ENCODE measurements around the gene TLR9. TPM values are rescaled to one million over a fixed set of nuclear protein-coding genes. Genes with fewer than 3 reads are reported as not detected.

The TLR9 gene
- total RNA-seq, 2 experiments from 2014 or later, result 0.55 to 0.65 TPM

GRCh38 chr3:52236424-52236886 lies 11.0 kb upstream of the TLR9 start:
- POLR2A ChIA-PET, result no interaction called here
- DNase-seq, result no peak
- Mint-ChIP-seq H3K9me3 (no peaks in the 10 kb centered on the region), H3K4me3 (peak overlapping the region; percentile 24), H3K27me3 (no peaks in the 10 kb centered on the region), H3K36me3 (ENCODE audit: low read depth) (peaks cover 47% of the 10 kb centered on the region), H3K4me1 (peaks cover 80% of the 10 kb centered on the region), H3K27ac (peak overlapping the region; percentile 46)
- CTCF ChIA-PET, result interaction anchor here (3.1 to 9.6 kb wide), 4 partner anchors 13 to 102 kb away, joined by 10 to 84 read pairs (median 34); partner anchors contain the start of genes TLR9 and WDR82

- Mint-ChIP-seq H3K4me1 (peaks cover 70% of the 10 kb centered on the region), H3K36me3 (ENCODE audit: low read depth) (peaks cover 53% of the 10 kb centered on the region), H3K9me3 (no peaks in the 10 kb centered on the region), H3K27ac (no peak overlapping the region), H3K4me3 (no peak overlapping the region), H3K27me3 (no peaks in the 10 kb centered on the region)
- ChIA-PET POLR2A (no interaction called here), CTCF (interaction anchor here (0.8 to 9.6 kb wide), 8 partner anchors 8 to 177 kb away, joined by 3 to 84 read pairs (median 6); partner anchors contain the start of genes TLR9 and WDR82)
- DNase-seq, result no peak
These were observed 9.3 kb upstream of the TLR9 start for GRCh38 chr3:52234516-52235447.

- POLR2A ChIA-PET, result no interaction called here
- Mint-ChIP-seq H3K27ac (peak overlapping the region; percentile 57), H3K9me3 (no peaks in the 10 kb centered on the region), H3K27me3 (no peaks in the 10 kb centered on the region), H3K36me3 (ENCODE audit: low read depth) (peaks cover 55% of the 10 kb centered on the region), H3K4me3 (no peak overlapping the region), H3K4me1 (peaks cover 67% of the 10 kb centered on the region)
- DNase-seq, result no peak
- CTCF ChIA-PET, result interaction anchor here (0.8 to 9.6 kb wide), 7 partner anchors 9 to 104 kb away, joined by 3 to 84 read pairs (median 9); partner anchors contain the start of genes TLR9 and WDR82
These were observed 8.5 kb upstream of the TLR9 start for GRCh38 chr3:52233968-52234367.

- H3K9me3 Mint-ChIP-seq, result no peaks in the 10 kb centered on the region
- no peaks in the 10 kb centered on the region for H3K27me3 Mint-ChIP-seq
- H3K36me3 Mint-ChIP-seq (ENCODE audit: low read depth), result peaks cover 52% of the 10 kb centered on the region
- CTCF ChIA-PET, result interaction anchor here (1.5 to 5.3 kb wide), 10 partner anchors 13 to 215 kb away, joined by 5 to 81 read pairs (median 12); partner anchors contain the start of genes GLYCTK and WDR82
- POLR2A ChIA-PET, result no interaction called here
- H3K4me3 Mint-ChIP-seq, result no peak overlapping the region
- peak overlapping the region; percentile 25 for H3K27ac Mint-ChIP-seq
- H3K4me1 Mint-ChIP-seq, result peaks cover 63% of the 10 kb centered on the region
- no peak for DNase-seq
These were observed 7.7 kb upstream of the TLR9 start for GRCh38 chr3:52233108-52233591.

GRCh38 chr3:52232279-52233107 lies 7.0 kb upstream of the TLR9 start:
- CTCF ChIA-PET, result interaction anchor here (0.9 to 5.3 kb wide), 18 partner anchors 10 to 216 kb away, joined by 3 to 81 read pairs (median 8); partner anchors contain the start of genes GLYCTK and WDR82
- Mint-ChIP-seq H3K27me3 (no peaks in the 10 kb centered on the region), H3K36me3 (ENCODE audit: low read depth) (peaks cover 51% of the 10 kb centered on the region), H3K4me3 (no peak overlapping the region), H3K27ac (peak overlapping the region; percentile 66), H3K9me3 (no peaks in the 10 kb centered on the region), H3K4me1 (peaks cover 60% of the 10 kb centered on the region)
- DNase-seq, result peak; percentile 49
- POLR2A ChIA-PET, result interaction anchor here (0.6 kb wide), 1 partner anchor 117 kb away, joined by 3 read pairs; no protein-coding TSS in a partner anchor

GRCh38 chr3:52231502-52232278 lies 6.2 kb upstream of the TLR9 start:
- POLR2A ChIA-PET, result interaction anchor here (0.6 kb wide), 1 partner anchor 117 kb away, joined by 3 read pairs; no protein-coding TSS in a partner anchor
- H3K27me3 Mint-ChIP-seq, result no peaks in the 10 kb centered on the region
- peaks cover 58% of the 10 kb centered on the region for H3K4me1 Mint-ChIP-seq
- peak; percentile 78 for DNase-seq
- H3K4me3 Mint-ChIP-seq, result peak overlapping the region; percentile 6
- CTCF ChIA-PET, result interaction anchor here (0.7 to 5.3 kb wide), 29 partner anchors 10 to 216 kb away, joined by 3 to 81 read pairs (median 5); partner anchors contain the start of genes GLYCTK and WDR82
- H3K36me3 Mint-ChIP-seq (ENCODE audit: low read depth), result peaks cover 55% of the 10 kb centered on the region
- peak overlapping the region; percentile 66 for H3K27ac Mint-ChIP-seq
- no peaks in the 10 kb centered on the region for H3K9me3 Mint-ChIP-seq

GRCh38 chr3:52230889-52231499 lies 5.5 kb upstream of the TLR9 start:
- no peak for DNase-seq
- Mint-ChIP-seq H3K4me3 (no peak overlapping the region), H3K4me1 (peaks cover 58% of the 10 kb centered on the region), H3K27ac (no peak overlapping the region), H3K9me3 (no peaks in the 10 kb centered on the region), H3K27me3 (no peaks in the 10 kb centered on the region), H3K36me3 (ENCODE audit: low read depth) (peaks cover 53% of the 10 kb centered on the region)
- POLR2A ChIA-PET, result no interaction called here
- CTCF ChIA-PET, result interaction anchor here (0.7 to 5.3 kb wide), 27 partner anchors 10 to 154 kb away, joined by 3 to 81 read pairs (median 5); partner anchors contain the start of genes GLYCTK and WDR82

GRCh38 chr3:52230461-52230860 lies 5.0 kb upstream of the TLR9 start:
- H3K9me3 Mint-ChIP-seq, result no peaks in the 10 kb centered on the region

GRCh38 chr3:52229656-52230055 lies 4.2 kb upstream of the TLR9 start:
- POLR2A ChIA-PET, result no interaction called here
- Mint-ChIP-seq H3K4me3 (no peak overlapping the region), H3K9me3 (no peaks in the 10 kb centered on the region), H3K27ac (no peak overlapping the region), H3K4me1 (peaks cover 58% of the 10 kb centered on the region), H3K36me3 (ENCODE audit: low read depth) (peaks cover 45% of the 10 kb centered on the region), H3K27me3 (no peaks in the 10 kb centered on the region)
- CTCF ChIA-PET, result interaction anchor here (3.7 to 5.3 kb wide), 2 partner anchors 9 to 109 kb away, joined by 41 to 81 read pairs; no protein-coding TSS in a partner anchor
- no peak for DNase-seq

More at GRCh38 chr3:52230461-52230860, 5.0 kb upstream of the TLR9 start:
- no peak for DNase-seq
- H3K27ac Mint-ChIP-seq, result peak overlapping the region; percentile 77
- H3K36me3 Mint-ChIP-seq (ENCODE audit: low read depth), result peaks cover 48% of the 10 kb centered on the region
- H3K4me3 Mint-ChIP-seq, result no peak overlapping the region
- ChIA-PET CTCF (interaction anchor here (0.9 to 5.3 kb wide), 12 partner anchors 10 to 154 kb away, joined by 3 to 81 read pairs (median 7); partner anchors contain the start of genes GLYCTK and WDR82), POLR2A (no interaction called here)
- no peaks in the 10 kb centered on the region for H3K27me3 Mint-ChIP-seq
- H3K4me1 Mint-ChIP-seq, result peaks cover 58% of the 10 kb centered on the region

- POLR2A ChIA-PET, result no interaction called here
These were observed 3.4 kb upstream of the TLR9 start for GRCh38 chr3:52228751-52229291.

GRCh38 chr3:52228266-52228665 lies 2.8 kb upstream of the TLR9 start:
- H3K27ac Mint-ChIP-seq, result peak overlapping the region; percentile 36
- no peak overlapping the region for H3K4me3 Mint-ChIP-seq
- POLR2A ChIA-PET, result no interaction called here
- no peaks in the 10 kb centered on the region for H3K27me3 Mint-ChIP-seq
- DNase-seq, result no peak
- no peaks in the 10 kb centered on the region for H3K9me3 Mint-ChIP-seq
- peaks cover 60% of the 10 kb centered on the region for H3K4me1 Mint-ChIP-seq
- CTCF ChIA-PET, result interaction anchor here (0.6 to 5.3 kb wide), 2 partner anchors 8 to 184 kb away, joined by 4 to 81 read pairs; no protein-coding TSS in a partner anchor
- peaks cover 41% of the 10 kb centered on the region for H3K36me3 Mint-ChIP-seq (ENCODE audit: low read depth)

More at GRCh38 chr3:52228751-52229291, 3.4 kb upstream of the TLR9 start:
- peaks cover 60% of the 10 kb centered on the region for H3K4me1 Mint-ChIP-seq
- no peak for DNase-seq
- CTCF ChIA-PET, result interaction anchor here (0.6 to 5.3 kb wide), 2 partner anchors 8 to 184 kb away, joined by 4 to 81 read pairs; no protein-coding TSS in a partner anchor
- no peaks in the 10 kb centered on the region for H3K9me3 Mint-ChIP-seq
- no peak overlapping the region for H3K27ac Mint-ChIP-seq
- H3K27me3 Mint-ChIP-seq, result no peaks in the 10 kb centered on the region
- H3K4me3 Mint-ChIP-seq, result no peak overlapping the region
- peaks cover 42% of the 10 kb centered on the region for H3K36me3 Mint-ChIP-seq (ENCODE audit: low read depth)

All from activated CD4-positive, alpha-beta T cell treated with anti-CD3 and anti-CD28 coated beads, Interleukin-2, amount 10 ng/mL, durations not matched to agents 7 days and 5 days (primary cell).